Activated T-helper 17 cell treated with anti-CD3 and anti-CD28 coated beads, Interleukin-2, amount 50 U/mL, for 72 hours (primary cell): ENCODE results near the gene CYTH4. TPM values are rescaled to one million over a fixed set of nuclear protein-coding genes. Genes with fewer than 3 reads are reported as not detected.
"Not testable (repeated sequence)": the region's sequence is repeated elsewhere in the genome, so short reads cannot be mapped to it uniquely, and the experiment has no call there.

Experiments used
- ATAC-seq: fragments of 150-1000 bp; cut with Tn5 transposase; replicated peaks from 2 replicates; pipeline ENCODE4 v1.10.0; 2021; ENCODE audit warnings: mild to moderate bottlenecking, moderate library complexity
- H3K27ac Mint-ChIP-seq: one replicate; pipeline ENCODE4 v1.8.0; 2022; ENCODE audit warnings: mixed read lengths
- H3K27me3 Mint-ChIP-seq: one replicate; pipeline ENCODE4 v1.8.0; 2022; ENCODE audit warnings: mixed read lengths
- H3K36me3 Mint-ChIP-seq: one replicate; pipeline ENCODE4 v1.8.0; 2022; ENCODE audit warnings: low read depth, mild to moderate bottlenecking, mixed read lengths
- H3K4me1 Mint-ChIP-seq: one replicate; pipeline ENCODE4 v1.8.0; 2022; ENCODE audit warnings: mixed read lengths
- H3K4me3 Mint-ChIP-seq: one replicate; pipeline ENCODE4 v1.8.0; 2022; ENCODE audit warnings: mild to moderate bottlenecking, mixed read lengths
- H3K9me3 Mint-ChIP-seq: one replicate; pipeline ENCODE4 v1.8.0; 2022; ENCODE audit warnings: mixed read lengths
- total RNA-seq, 2 donors: library from RNA; stranded (reverse); gene quantifications; one replicate each; pipeline ENCODE4 v1.2.3, GENCODE V29; 2022

CYTH4 gene, protein sequence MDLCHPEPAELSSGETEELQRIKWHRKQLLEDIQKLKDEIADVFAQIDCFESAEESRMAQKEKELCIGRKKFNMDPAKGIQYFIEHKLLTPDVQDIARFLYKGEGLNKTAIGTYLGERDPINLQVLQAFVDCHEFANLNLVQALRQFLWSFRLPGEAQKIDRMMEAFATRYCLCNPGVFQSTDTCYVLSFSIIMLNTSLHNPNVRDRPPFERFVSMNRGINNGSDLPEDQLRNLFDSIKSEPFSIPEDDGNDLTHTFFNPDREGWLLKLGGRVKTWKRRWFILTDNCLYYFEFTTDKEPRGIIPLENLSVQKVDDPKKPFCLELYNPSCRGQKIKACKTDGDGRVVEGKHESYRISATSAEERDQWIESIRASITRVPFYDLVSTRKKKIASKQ
- total RNA-seq: 100 to 1,000 TPM in 1 of 2 donors, 10 to 100 TPM in 1; 53.7 to 124 TPM

GRCh38 chr22:37282385-37282677 is at the start of gene CYTH4:
Gene CYTH4, plus strand, starts transcription at chr22:37282508. Its CDS starts 62 bp downstream, at chr22:37282570.
- Mint-ChIP-seq H3K4me3 (peak within 1 kb of the TSS; percentile 98), H3K4me1 (peaks cover 49% of the 10 kb centered on the region), H3K27ac (peak within 1 kb of the TSS; percentile 88), H3K9me3 (no peaks in the 10 kb centered on the region), H3K36me3 (peaks cover 49% of the 10 kb centered on the region), H3K27me3 (no peaks in the 10 kb centered on the region)
- peak; percentile 92 for ATAC-seq

- H3K9me3 Mint-ChIP-seq: not testable (repeated sequence)
Observed at GRCh38 chr22:37233371-37233750, 48.9 kb upstream of the CYTH4 start.

GRCh38 chr22:37233751-37234631 is 48.3 kb upstream of the CYTH4 start:
- Mint-ChIP-seq H3K27me3 (no peaks in the 10 kb centered on the region), H3K27ac (peak overlapping the region; percentile 89), H3K4me1 (peaks cover 87% of the 10 kb centered on the region), H3K4me3 (peak overlapping the region; percentile 86), H3K9me3 (no peaks in the 10 kb centered on the region), H3K36me3 (peaks cover 100% of the 10 kb centered on the region)
- ATAC-seq: no peak

More at GRCh38 chr22:37233371-37233750, 48.9 kb upstream of the CYTH4 start:
- Mint-ChIP-seq H3K36me3 (peaks cover 100% of the 10 kb centered on the region), H3K27ac (peak overlapping the region; percentile 89), H3K4me3 (peak overlapping the region; percentile 86), H3K4me1 (peaks cover 84% of the 10 kb centered on the region)
- not testable (repeated sequence) for H3K27me3 Mint-ChIP-seq, ATAC-seq

- Mint-ChIP-seq H3K27ac (peak overlapping the region; percentile 89), H3K4me3 (peak overlapping the region; percentile 86)
- no peak for ATAC-seq
Observed at GRCh38 chr22:37234736-37235711, 47.3 kb upstream of the CYTH4 start.

GRCh38 chr22:37235897-37236607 is 46.3 kb upstream of the CYTH4 start:
- no peaks in the 10 kb centered on the region for H3K9me3 Mint-ChIP-seq
- peaks cover 100% of the 10 kb centered on the region for H3K36me3 Mint-ChIP-seq
- H3K4me3 Mint-ChIP-seq: peak overlapping the region; percentile 86
- peaks cover 78% of the 10 kb centered on the region for H3K4me1 Mint-ChIP-seq
- H3K27me3 Mint-ChIP-seq: no peaks in the 10 kb centered on the region
- peak overlapping the region; percentile 89 for H3K27ac Mint-ChIP-seq
- no peak for ATAC-seq

More at GRCh38 chr22:37234736-37235711, 47.3 kb upstream of the CYTH4 start:
- Mint-ChIP-seq H3K9me3 (no peaks in the 10 kb centered on the region), H3K36me3 (peaks cover 100% of the 10 kb centered on the region), H3K27me3 (no peaks in the 10 kb centered on the region), H3K4me1 (peaks cover 79% of the 10 kb centered on the region)

DNA sequence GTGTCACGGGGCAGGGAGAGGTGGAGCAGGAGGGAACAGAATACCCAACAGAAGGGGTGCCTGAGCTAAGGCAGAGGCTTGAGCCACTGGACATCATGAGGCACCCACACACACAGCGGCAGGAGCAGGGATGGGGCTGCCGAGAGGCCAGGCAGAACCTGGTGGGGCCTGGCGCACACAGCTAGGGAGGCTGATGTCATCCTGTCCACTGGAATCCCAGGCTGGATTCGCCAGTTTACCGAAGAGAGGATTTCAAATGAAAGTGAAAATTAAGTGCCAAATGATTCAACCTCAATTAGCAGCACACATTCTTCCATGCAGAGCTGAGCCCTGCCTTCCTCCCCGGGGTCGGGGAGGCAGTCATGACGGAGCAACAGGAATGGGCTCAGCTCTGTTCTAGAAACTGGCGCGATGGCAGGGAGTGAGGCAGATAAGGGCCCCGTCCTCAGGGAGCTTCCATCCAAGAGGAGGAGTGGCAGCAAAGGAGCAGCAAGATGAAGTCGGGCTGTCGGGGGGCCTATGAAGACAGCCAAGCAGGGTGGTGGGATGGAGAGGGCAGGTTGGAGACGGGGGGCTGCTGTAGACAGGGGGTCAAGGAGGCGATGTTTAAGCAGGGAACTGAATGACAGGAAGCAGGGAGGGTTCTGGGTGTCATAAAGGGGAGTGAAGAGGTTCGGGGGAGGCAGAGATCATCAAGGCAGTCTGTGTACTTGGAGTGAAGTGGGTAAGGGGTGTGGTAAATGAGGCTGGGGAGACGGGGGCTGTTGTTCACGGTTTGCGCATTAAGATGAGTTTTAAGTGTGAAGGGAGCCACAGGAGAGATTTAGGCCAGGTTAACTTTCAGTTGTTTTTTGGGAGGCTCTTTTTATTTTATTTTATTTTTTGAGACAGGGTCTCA is 44.7 kb upstream of the CYTH4 start:
- H3K9me3 Mint-ChIP-seq: no peaks in the 10 kb centered on the region
- ATAC-seq: no peak
- no peaks in the 10 kb centered on the region for H3K27me3 Mint-ChIP-seq
- H3K36me3 Mint-ChIP-seq: peaks cover 100% of the 10 kb centered on the region
- peaks cover 63% of the 10 kb centered on the region for H3K4me1 Mint-ChIP-seq
- H3K4me3 Mint-ChIP-seq: peak overlapping the region; percentile 86
- H3K27ac Mint-ChIP-seq: peak overlapping the region; percentile 89

GRCh38 chr22:37239336-37240239 is 42.7 kb upstream of the CYTH4 start:
- H3K36me3 Mint-ChIP-seq: peaks cover 99% of the 10 kb centered on the region
- no peaks in the 10 kb centered on the region for H3K9me3 Mint-ChIP-seq
- peak overlapping the region; percentile 86 for H3K4me3 Mint-ChIP-seq
- H3K27ac Mint-ChIP-seq: peak overlapping the region; percentile 89
- H3K4me1 Mint-ChIP-seq: peaks cover 54% of the 10 kb centered on the region
- H3K27me3 Mint-ChIP-seq: no peaks in the 10 kb centered on the region
- no peak for ATAC-seq

DNA sequence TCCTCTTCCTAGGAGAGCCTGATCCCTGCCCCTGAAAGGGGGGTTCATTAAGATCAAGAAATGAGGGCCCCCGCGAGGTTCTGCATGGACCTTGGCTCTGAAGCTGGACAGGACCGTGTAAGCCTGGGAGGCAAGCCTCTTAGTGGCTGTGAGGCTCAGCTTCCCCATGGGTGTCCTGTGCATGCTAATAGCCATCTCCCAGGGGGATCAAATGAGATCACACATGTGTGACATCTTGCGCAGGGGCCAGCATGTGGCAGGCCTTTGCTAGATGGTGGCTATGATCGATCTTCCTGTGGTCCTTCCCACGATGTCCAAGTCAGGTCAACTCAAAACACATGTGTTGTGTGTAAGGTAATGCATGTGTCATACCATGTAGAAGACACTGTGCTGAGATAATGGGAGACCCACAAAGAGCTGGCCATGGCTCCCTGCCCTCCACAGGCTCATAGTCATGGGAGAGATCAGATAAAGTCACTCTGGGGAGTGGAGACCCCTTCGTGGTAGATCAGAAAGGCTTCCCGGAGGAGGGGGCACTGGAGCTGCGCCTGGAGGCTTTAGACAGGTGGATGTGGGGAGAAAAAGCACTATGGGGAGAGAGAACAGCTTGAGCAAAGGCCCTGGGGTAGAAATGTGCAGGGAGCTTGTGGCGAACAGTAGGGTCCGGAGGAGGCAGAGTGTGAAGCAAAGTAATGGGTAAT is 41.9 kb upstream of the CYTH4 start:
- H3K4me1 Mint-ChIP-seq: peaks cover 49% of the 10 kb centered on the region
- H3K4me3 Mint-ChIP-seq: peak overlapping the region; percentile 86
- peaks cover 91% of the 10 kb centered on the region for H3K36me3 Mint-ChIP-seq
- H3K27me3 Mint-ChIP-seq: no peaks in the 10 kb centered on the region
- H3K27ac Mint-ChIP-seq: peak overlapping the region; percentile 89
- ATAC-seq: no peak
- no peaks in the 10 kb centered on the region for H3K9me3 Mint-ChIP-seq

- no peak for ATAC-seq
- peaks cover 44% of the 10 kb centered on the region for H3K4me1 Mint-ChIP-seq
- peak overlapping the region; percentile 89 for H3K27ac Mint-ChIP-seq
- H3K4me3 Mint-ChIP-seq: peak overlapping the region; percentile 86
- peaks cover 85% of the 10 kb centered on the region for H3K36me3 Mint-ChIP-seq
- no peaks in the 10 kb centered on the region for H3K27me3 Mint-ChIP-seq
- H3K9me3 Mint-ChIP-seq: no peaks in the 10 kb centered on the region
Observed at GRCh38 chr22:37240941-37241320, 41.4 kb upstream of the CYTH4 start.

DNA sequence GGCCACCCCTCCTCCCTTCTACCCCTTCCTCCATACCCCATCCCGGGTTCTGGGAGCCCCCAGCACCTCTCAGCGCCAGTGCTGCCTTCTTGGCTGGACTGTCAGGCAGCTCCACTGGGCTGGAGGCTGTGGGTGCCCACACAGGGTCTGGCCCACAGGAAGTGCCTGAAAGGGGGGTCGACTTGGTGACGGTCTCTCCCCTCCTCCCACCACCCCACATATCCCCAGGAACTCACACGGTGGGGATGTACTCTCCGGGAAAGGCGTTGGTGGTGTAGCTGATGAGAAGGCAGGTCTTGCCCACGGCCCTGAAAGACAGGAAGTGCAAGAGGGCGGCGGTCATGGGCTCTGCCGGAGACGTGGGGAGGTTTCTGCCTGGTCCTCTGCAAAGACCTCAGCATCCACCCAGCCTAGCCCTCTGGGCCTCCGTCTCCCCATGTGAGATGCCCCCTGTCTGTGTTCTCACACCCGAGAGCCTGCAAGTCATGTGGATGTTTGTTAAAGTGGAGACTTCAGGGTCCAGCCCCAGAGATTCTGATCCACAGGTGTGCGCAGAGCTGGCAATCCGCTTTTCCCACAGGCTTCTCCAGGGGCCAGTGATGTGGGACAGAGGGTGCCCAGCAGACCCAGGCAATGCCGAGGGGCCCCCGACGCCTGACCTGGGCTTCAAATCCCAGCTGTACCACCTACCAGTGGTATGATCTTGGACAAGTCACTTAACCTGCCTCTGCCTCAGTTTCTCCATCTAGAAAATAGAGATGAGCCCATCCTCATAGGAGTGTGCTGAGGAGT is 40.8 kb upstream of the CYTH4 start:
- Mint-ChIP-seq H3K27ac (peak overlapping the region; percentile 89), H3K36me3 (peaks cover 79% of the 10 kb centered on the region), H3K4me1 (peaks cover 37% of the 10 kb centered on the region), H3K27me3 (no peaks in the 10 kb centered on the region), H3K9me3 (no peaks in the 10 kb centered on the region), H3K4me3 (peak overlapping the region; percentile 86)
- no peak for ATAC-seq

- no peaks in the 10 kb centered on the region for H3K9me3 Mint-ChIP-seq
- ATAC-seq: peak; percentile 79
Observed at GRCh38 chr22:37242395-37242918, 39.9 kb upstream of the CYTH4 start.

More at GRCh38 chr22:37242395-37242918, 39.9 kb upstream of the CYTH4 start:
- H3K4me3 Mint-ChIP-seq: peak overlapping the region; percentile 86
- peaks cover 28% of the 10 kb centered on the region for H3K4me1 Mint-ChIP-seq
- no peaks in the 10 kb centered on the region for H3K27me3 Mint-ChIP-seq
- peaks cover 70% of the 10 kb centered on the region for H3K36me3 Mint-ChIP-seq
- peak overlapping the region; percentile 89 for H3K27ac Mint-ChIP-seq
